SK-N-SH (cell line): ENCODE results near the gene OR2T10. TPM values are rescaled to one million over a fixed set of nuclear protein-coding genes. Genes with fewer than 3 reads are reported as not detected.
"Not testable (repeated sequence)": the region's sequence is repeated elsewhere in the genome, so short reads cannot be mapped to it uniquely, and the experiment has no call there.

Experiments used
- CTCF ChIA-PET: fragments of 300-600, 350-600 bp; formaldehyde crosslinking; extraction: SDS; loops from one replicate; lab custom pipeline; 2021; lab: Yijun Ruan, JAX
- POLR2A ChIA-PET: fragments of 350-600 bp; sonication (Branson Sonifier 250); formaldehyde crosslinking; extraction: SDS; loops from one replicate; lab custom pipeline; 2020; ENCODE audit warnings: antibody characterized with exemption, inconsistent platforms; lab: Yijun Ruan, JAX
- DNase-seq: peaks from one replicate; pipeline ENCODE4 v3.0.0; 2012
- H2AFZ ChIP-seq: fragments of 200-600 bp; sonication (generic); 2 replicates; pipeline ENCODE4 v1.8.1; 2016; ENCODE audit warnings: antibody characterized with exemption, mild to moderate bottlenecking, low read depth
- H3F3A ChIP-seq: fragments of 200-600 bp; sonication (generic); replicated peaks from 2 replicates; pipeline ENCODE3; 2016; ENCODE audit warnings: antibody characterized with exemption, mild to moderate bottlenecking; ENCODE audit not compliant: insufficient read depth
- H3K27ac ChIP-seq, 2 experiments: fragments of 200-500 bp in 1 of 2; fragments of 200-600 bp in 1 of 2; sonication (Bioruptor generic) in 1 of 2; sonication (generic), shearing (Covaris generic) in 1 of 2; 2 replicates each; pipeline versions ENCODE4 v1.5.1 to v1.6.1; 2014 to 2016; ENCODE audit warnings: low read depth in 2 of 2, inconsistent platforms in 1 of 2, low read length in 1 of 2, mild to moderate bottlenecking in 1 of 2, mixed read lengths in 1 of 2
- H3K27me3 ChIP-seq: fragments of 200-600 bp; sonication (generic), shearing (Covaris generic); 2 replicates; pipeline ENCODE4 v1.6.1; 2016; ENCODE audit warnings: mixed run types; ENCODE audit not compliant: insufficient read depth
- H3K36me3 ChIP-seq, 2 experiments: fragments of 200-500 bp in 1 of 2; fragments of 200-600 bp in 1 of 2; sonication (Bioruptor generic) in 1 of 2; sonication (generic) in 1 of 2; replicated peaks in 1 of 2; 2 replicates each; pipeline versions ENCODE3 to v1.5.1; 2014 to 2016; ENCODE audit warnings: low read length in 1 of 2, mild to moderate bottlenecking in 1 of 2; ENCODE audit not compliant: insufficient read depth in 2 of 2, control insufficient read depth in 1 of 2
- H3K4me1 ChIP-seq, 2 experiments: fragments of 200-500 bp in 1 of 2; fragments of 200-600 bp in 1 of 2; sonication (Bioruptor generic) in 1 of 2; sonication (generic), shearing (Covaris generic) in 1 of 2; 2 replicates each; pipeline versions ENCODE4 v1.5.1 to v1.6.1; 2014 to 2016; ENCODE audit warnings: low read depth in 1 of 2, low read length in 1 of 2, mixed run types in 1 of 2; ENCODE audit not compliant: insufficient read depth in 2 of 2, control insufficient read depth in 1 of 2
- H3K4me2 ChIP-seq: fragments of 200-600 bp; sonication (generic), shearing (Covaris generic); 2 replicates; pipeline ENCODE4 v1.6.1; 2017; ENCODE audit warnings: mixed run types
- H3K4me3 ChIP-seq, 2 experiments: fragments of 200-500 bp in 1 of 2; fragments of 200-600 bp in 1 of 2; sonication (Bioruptor generic) in 1 of 2; sonication (generic), shearing (Covaris generic) in 1 of 2; 2 replicates each; pipeline versions ENCODE4 v1.5.1 to v1.8.1; 2014 to 2016; ENCODE audit warnings: low read depth in 2 of 2, inconsistent platforms in 1 of 2, low read length in 1 of 2, mild to moderate bottlenecking in 1 of 2, mixed read lengths in 1 of 2, moderate library complexity in 1 of 2
- H3K79me2 ChIP-seq: fragments of 200-600 bp; sonication (generic); 2 replicates; pipeline ENCODE4 v1.8.1; 2017; ENCODE audit warnings: mild to moderate bottlenecking; ENCODE audit not compliant: insufficient read depth
- H3K9ac ChIP-seq: fragments of 200-600 bp; sonication (generic); 2 replicates; pipeline ENCODE4 v1.6.1; 2017; ENCODE audit warnings: mixed run types
- H3K9me2 ChIP-seq: fragments of 200-600 bp; sonication (generic); 2 replicates; pipeline ENCODE4 v1.6.1; 2017; ENCODE audit warnings: mixed run types
- H3K9me3 ChIP-seq: fragments of 200-600 bp; sonication (generic); 2 replicates; pipeline ENCODE4 v1.6.1; 2017; ENCODE audit warnings: mixed run types, mild to moderate bottlenecking, moderate library complexity
- H4K20me1 ChIP-seq: fragments of 200-600 bp; sonication (generic); 2 replicates; pipeline ENCODE4 v1.6.1; 2017; ENCODE audit warnings: mild to moderate bottlenecking, mixed run types; ENCODE audit not compliant: insufficient read depth
- EZH2phosphoT487 ChIP-seq: fragments of 200-600 bp; sonication (generic); IDR thresholded peaks from 2 replicates; pipeline ENCODE4 v1.6.1; 2017; ENCODE audit warnings: low read depth, mixed run types, mild to moderate bottlenecking, antibody characterized with exemption, moderate library complexity, borderline replicate concordance
- FOXM1 ChIP-seq: IDR thresholded peaks from 2 replicates; pipeline ENCODE4 v1.4.0; 2012; ENCODE audit warnings: low read depth, mild to moderate bottlenecking
- GABPA ChIP-seq: IDR thresholded peaks from 2 replicates; pipeline ENCODE4 v1.4.0; 2012; ENCODE audit warnings: low read depth, mild to moderate bottlenecking
- GATA2 ChIP-seq: sonication (generic); formaldehyde crosslinking; IDR thresholded peaks from 2 replicates; pipeline ENCODE4 v1.5.0; 2020; ENCODE audit warnings: mild to moderate bottlenecking, missing genetic modification reagents
- MXI1 ChIP-seq: IDR thresholded peaks from 2 replicates; pipeline ENCODE4 v1.6.1; 2012; ENCODE audit warnings: mild to moderate bottlenecking, low read depth, low read length, improper control_type of control experiment
- TAF1 ChIP-seq: IDR thresholded peaks from 2 replicates; pipeline ENCODE4 v1.6.1; 2012; ENCODE audit warnings: low read depth, mild to moderate bottlenecking, low read length, moderate library complexity, borderline replicate concordance
- WGBS: methylation state at CpG from one replicate; pipeline ENCODE4 v1.1.6; 2017; ENCODE audit warnings: low lambda C conversion rate; 5-methylcytosine and 5-hydroxymethylcytosine counted together
- polyA plus RNA-seq, 3 experiments: library from polyadenylated mRNA; depleted of rRNA; stranded (reverse); fragments of >200 nt; gene quantifications; 2 replicates each; pipeline ENCODE4 v1.2.3, GENCODE V29; 2012
- TF ChIP-seq, protein P1 (sequence below): fragments of 200-600 bp; sonication (generic); IDR thresholded peaks from 2 replicates; pipeline ENCODE4 v1.6.1; 2017; ENCODE audit warnings: antibody characterized with exemption, mild to moderate bottlenecking, moderate library complexity

OR2T10 gene
- polyA plus RNA-seq, 1 of the 3 experiments (the other 2 are of a cell fraction) = not detected

DNA sequence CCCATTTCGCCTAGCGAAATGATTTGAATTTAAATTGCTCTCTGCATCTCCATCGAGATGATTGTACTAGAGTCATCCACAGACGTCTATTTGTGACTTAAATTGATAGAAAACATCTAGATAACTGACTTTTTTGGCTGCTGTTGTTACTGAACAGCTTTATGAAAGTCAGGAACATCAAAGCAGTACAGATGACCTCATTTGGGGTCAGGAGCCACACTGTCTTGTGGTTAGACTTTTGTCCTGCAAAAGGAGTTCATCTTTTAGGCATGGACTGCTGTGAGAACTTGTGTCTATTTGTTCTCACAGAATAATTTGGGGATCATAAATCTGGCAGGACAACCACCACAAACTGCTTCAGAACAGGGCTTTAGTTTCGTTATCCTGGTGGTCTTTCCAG, 42.2 kb upstream of the OR2T10 start:
- CTCF ChIA-PET, DNase-seq, H3F3A ChIP-seq, H3K4me2 ChIP-seq, H3K9ac ChIP-seq, H3K79me2 ChIP-seq, H3K9me3 ChIP-seq, H3K4me1 ChIP-seq, POLR2A ChIA-PET, H3K9me2 ChIP-seq, H3K27me3 ChIP-seq, H2AFZ ChIP-seq, H3K27ac ChIP-seq, H3K36me3 ChIP-seq, H3K4me3 ChIP-seq, H4K20me1 ChIP-seq: not testable (repeated sequence)
- WGBS = no CpG with 5 or more reads among the region's 5 CpGs

DNA sequence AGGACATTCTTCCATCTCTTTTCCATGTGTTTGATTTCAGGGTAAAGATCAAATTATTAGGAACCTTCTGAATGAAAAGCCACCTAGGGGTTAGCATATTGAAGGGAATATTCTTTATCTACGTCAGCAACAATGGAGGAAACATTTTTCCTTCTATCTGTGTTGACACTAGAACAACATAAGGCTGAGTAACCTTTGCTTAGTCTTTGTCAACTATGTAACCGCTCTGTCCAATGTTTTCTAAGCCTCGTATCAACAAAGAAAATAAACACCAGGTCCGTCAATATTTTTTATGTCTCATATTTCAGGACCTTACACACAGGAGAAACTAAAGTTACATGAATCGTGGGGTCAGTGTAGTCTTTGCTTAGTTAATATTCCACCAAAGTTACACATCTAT, 39.1 kb upstream of the OR2T10 start:
- POLR2A ChIA-PET, H3K9ac ChIP-seq, H3K27ac ChIP-seq, H3K9me2 ChIP-seq, H3K36me3 ChIP-seq, DNase-seq, H3K4me3 ChIP-seq, H3K27me3 ChIP-seq, H4K20me1 ChIP-seq, H3K4me1 ChIP-seq, H3F3A ChIP-seq, H3K79me2 ChIP-seq, H3K9me3 ChIP-seq, CTCF ChIA-PET, H3K4me2 ChIP-seq, H2AFZ ChIP-seq: not testable (repeated sequence)
- whole genome bisulfite sequencing = 0% methylated on average over 3 of the region's 5 CpGs

DNA sequence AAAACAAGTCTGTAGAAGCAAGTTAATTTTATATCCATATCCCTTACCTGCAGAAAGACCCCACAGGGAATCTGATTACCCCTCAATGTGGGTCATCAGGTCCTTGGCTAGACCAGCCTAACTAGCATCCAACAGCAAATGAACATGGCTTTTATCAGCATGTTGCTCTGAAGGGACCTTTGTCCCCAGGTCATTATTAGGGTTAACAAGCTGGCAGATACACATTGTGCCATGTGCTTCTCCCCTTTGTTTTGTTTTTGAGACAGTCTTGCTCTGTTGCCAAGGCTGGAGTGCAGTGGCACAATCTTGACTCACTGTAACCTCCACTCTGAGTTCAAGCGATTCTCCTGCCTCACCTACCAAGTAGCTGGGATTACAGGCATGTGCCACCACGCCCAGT, 37.5 kb upstream of the OR2T10 start, which contains the start of gene OR2T11:
TSS of gene OR2T11 (minus strand) at position 101 of the 400 bp plus-strand sequence. CDS start 7,963 bp downstream, outside the sequence.
- H3K9me3 ChIP-seq, H3K27ac ChIP-seq, DNase-seq, H3K4me3 ChIP-seq, POLR2A ChIA-PET, H3K4me1 ChIP-seq, H3K27me3 ChIP-seq, H3F3A ChIP-seq, H2AFZ ChIP-seq, CTCF ChIA-PET, H3K79me2 ChIP-seq, H3K36me3 ChIP-seq, H4K20me1 ChIP-seq, H3K9me2 ChIP-seq, H3K4me2 ChIP-seq, H3K9ac ChIP-seq: not testable (repeated sequence)
- WGBS = no CpG with 5 or more reads among the region's 2 CpGs

DNA sequence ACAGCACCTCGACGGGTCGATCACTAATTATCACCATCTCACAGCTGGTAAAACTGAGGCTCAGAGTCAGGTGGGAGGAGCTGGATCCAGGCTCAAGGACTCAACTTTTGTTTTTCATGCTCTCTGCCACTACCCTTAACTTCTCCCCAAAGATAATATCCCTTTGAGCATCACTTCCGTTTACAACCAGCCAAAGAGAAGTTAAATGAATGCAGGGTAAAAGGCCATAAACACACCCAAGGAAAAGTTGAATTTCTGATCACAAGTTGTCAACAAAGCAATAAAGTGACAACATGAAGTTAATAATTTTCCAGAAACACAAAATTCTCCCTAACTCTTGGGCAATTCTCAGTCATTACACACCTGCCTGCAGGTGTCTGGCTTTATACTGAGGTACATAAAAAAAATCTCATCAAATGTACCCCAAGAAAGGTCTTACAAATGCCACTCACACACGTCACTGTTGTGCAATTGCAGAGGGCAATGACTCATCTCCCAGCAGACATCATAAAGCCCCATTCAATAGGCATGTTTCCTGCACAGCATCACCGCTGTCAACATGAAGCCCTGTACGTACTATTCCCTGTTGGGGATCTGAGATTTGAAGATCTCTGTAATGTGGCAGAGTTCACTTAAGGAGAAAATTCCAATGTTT, 34.0 kb upstream of the OR2T10 start:
- Histone ChIP-seq H3K9me2 (no peaks in the 10 kb centered on the region), H3K36me3 (no peaks in the 10 kb centered on the region), H3F3A (no peaks in the 10 kb centered on the region), H3K27ac (no peak overlapping the region), H3K4me3 (no peak overlapping the region), H3K27me3 (peaks cover 4% of the 10 kb centered on the region; the same call in 1 of the 2 replicates), H2AFZ (no peak overlapping the region), H3K4me1 (no peaks in the 10 kb centered on the region), H3K4me2 (no peak overlapping the region), H3K79me2 (no peaks in the 10 kb centered on the region), H4K20me1 (no peaks in the 10 kb centered on the region), H3K9ac (no peak overlapping the region), H3K9me3 (no peaks in the 10 kb centered on the region)
- ChIA-PET CTCF (no interaction called here), POLR2A (no interaction called here)
- TF ChIP-seq, protein P1, sequence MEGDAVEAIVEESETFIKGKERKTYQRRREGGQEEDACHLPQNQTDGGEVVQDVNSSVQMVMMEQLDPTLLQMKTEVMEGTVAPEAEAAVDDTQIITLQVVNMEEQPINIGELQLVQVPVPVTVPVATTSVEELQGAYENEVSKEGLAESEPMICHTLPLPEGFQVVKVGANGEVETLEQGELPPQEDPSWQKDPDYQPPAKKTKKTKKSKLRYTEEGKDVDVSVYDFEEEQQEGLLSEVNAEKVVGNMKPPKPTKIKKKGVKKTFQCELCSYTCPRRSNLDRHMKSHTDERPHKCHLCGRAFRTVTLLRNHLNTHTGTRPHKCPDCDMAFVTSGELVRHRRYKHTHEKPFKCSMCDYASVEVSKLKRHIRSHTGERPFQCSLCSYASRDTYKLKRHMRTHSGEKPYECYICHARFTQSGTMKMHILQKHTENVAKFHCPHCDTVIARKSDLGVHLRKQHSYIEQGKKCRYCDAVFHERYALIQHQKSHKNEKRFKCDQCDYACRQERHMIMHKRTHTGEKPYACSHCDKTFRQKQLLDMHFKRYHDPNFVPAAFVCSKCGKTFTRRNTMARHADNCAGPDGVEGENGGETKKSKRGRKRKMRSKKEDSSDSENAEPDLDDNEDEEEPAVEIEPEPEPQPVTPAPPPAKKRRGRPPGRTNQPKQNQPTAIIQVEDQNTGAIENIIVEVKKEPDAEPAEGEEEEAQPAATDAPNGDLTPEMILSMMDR = no peak
- TF ChIP-seq TAF1 (no peak), GATA2 (CRISPR knock-in tag) (no peak), FOXM1 (no peak), GABPA (no peak), EZH2phosphoT487 (no peak), MXI1 (no peak)
- 5% methylated on average over 7 of the region's 7 CpGs for WGBS
- no peak for DNase-seq
